HepG2 (cell line): ENCODE measurements around the gene DCAKD. TPM values are rescaled to one million over a fixed set of nuclear protein-coding genes. Genes with fewer than 3 reads are reported as not detected.

Source experiments
- AFF4 ChIP-seq: sonication (generic); formaldehyde crosslinking; IDR thresholded peaks from 2 replicates; pipeline ENCODE4 v1.4.0; 2020; ENCODE audit warnings: missing genetic modification reagents
- CENPBD1 ChIP-seq: sonication (generic); formaldehyde crosslinking; IDR thresholded peaks from 2 replicates; pipeline ENCODE4 v1.8.0; 2022; ENCODE audit warnings: missing genetic modification reagents, low read depth, mild to moderate bottlenecking, borderline replicate concordance
- GPBP1L1 ChIP-seq: sonication (generic); formaldehyde crosslinking; IDR thresholded peaks from 2 replicates; pipeline ENCODE4 v1.5.0; 2020; ENCODE audit warnings: mild to moderate bottlenecking, missing genetic modification reagents
- HMGXB4 ChIP-seq, 2 experiments: sonication (generic) in 1 of 2; formaldehyde crosslinking in 1 of 2; IDR thresholded peaks; 2 replicates each; pipeline versions ENCODE4 v1.4.0 to v1.6.1; 2018 to 2020; ENCODE audit warnings: missing genetic modification reagents in 2 of 2, borderline replicate concordance in 1 of 2, low read depth in 1 of 2, mild to moderate bottlenecking in 1 of 2, missing biosample characterization in 1 of 2
- MED13 ChIP-seq: sonication (generic); formaldehyde crosslinking; IDR thresholded peaks from 2 replicates; pipeline ENCODE4 v1.5.0; 2020; ENCODE audit warnings: missing genetic modification reagents
- MTERF4 ChIP-seq: sonication (generic); formaldehyde crosslinking; IDR thresholded peaks from 2 replicates; pipeline ENCODE4 v1.8.0; 2023; ENCODE audit warnings: mild to moderate bottlenecking, missing genetic modification reagents
- NONO ChIP-seq, 2 experiments: fragments of 450-650 bp in 1 of 2; sonication (generic) in 1 of 2; formaldehyde crosslinking in 1 of 2; IDR thresholded peaks in 1 of 2; conservative IDR thresholded peaks in 1 of 2; 2 replicates each; pipeline versions ENCODE4 v1.6.1 to v1.8.0; 2017 to 2022; ENCODE audit warnings: mild to moderate bottlenecking in 1 of 2, missing genetic modification reagents in 1 of 2, moderate library complexity in 1 of 2
- polyA plus RNA-seq, 8 experiments: library from polyadenylated mRNA; depleted of rRNA in 3 of 8; stranded (reverse) in 7 of 8; unstranded in 1 of 8; fragments of >200 nt; fragmentation: Illumina TruSeq in 4 of 8; extraction: Trizol in 4 of 8; gene quantifications; 2 replicates each; pipeline versions ENCODE4 v1.2.1 to v1.2.3, GENCODE V29; 2011 to 2016; ENCODE audit warnings: low read depth in 4 of 8, missing spikeins in 1 of 8, mixed read lengths in 1 of 8; ENCODE audit not compliant: insufficient read depth in 1 of 8
- total RNA-seq, 5 experiments: library from RNA; depleted of rRNA; stranded (reverse); fragments of >200 nt; fragmentation: Illumina TruSeq; extraction: Trizol; gene quantifications; 2 replicates each; pipeline ENCODE4 v1.2.3, GENCODE V29; 2016; ENCODE audit warnings: low read depth in 1 of 5

DCAKD gene
- total and polyA plus RNA-seq, 2 of the 13 experiments (the other 11 are each of a cell fraction or from before 2014, with no cell fraction given), result 25.9 to 29.2 TPM

GRCh38 chr17:45070809-45071208 lies 19.4 kb upstream of the DCAKD start (continued):
- TF ChIP-seq AFF4 (CRISPR knock-in tag), result no peak
- TF ChIP-seq MED13 (CRISPR knock-in tag), result no peak
- TF ChIP-seq GPBP1L1 (CRISPR knock-in tag), result no peak
- no peak for TF ChIP-seq NONO (IDR thresholded peaks at IDR 0.05)
- TF ChIP-seq NONO (CRISPR knock-in tag; conservative IDR thresholded peaks at IDR 0.05), result no peak
- no peak for TF ChIP-seq CENPBD1 (CRISPR knock-in tag)
- TF ChIP-seq MTERF4 (CRISPR knock-in tag), result no peak
- TF ChIP-seq HMGXB4 (CRISPR knock-in tag; IDR thresholded peaks at IDR 0.05; ENCODE audit: borderline replicate concordance in 1 of 2, low read depth in 1 of 2), result no peak
